IMR-90 (cell line): ENCODE results near the gene GUCY1A2. TPM values are rescaled to one million over a fixed set of nuclear protein-coding genes. Genes with fewer than 3 reads are reported as not detected.

ENCODE experiments used
- ATAC-seq: fragments of 200-7000 bp; cut with Tn5 transposase; 2 replicates; pipeline ENCODE4 v1.9.1; 2020; ENCODE audit warnings: low read depth, mild to moderate bottlenecking, moderate library complexity
- BruUV-seq: library from RNA; stranded (reverse); fragments of 400-500 nt; replicated peaks from 2 replicates; lab custom pipeline; 2021; lab: Mats Ljungman, UMichigan
- CTCF ChIA-PET: fragments of 300-600 bp; formaldehyde crosslinking; extraction: SDS; loops from one replicate; lab custom pipeline; 2021; ENCODE audit warnings: antibody characterized with exemption; lab: Yijun Ruan, JAX
- POLR2A ChIA-PET: fragments of 300-600 bp; sonication (Branson Sonifier 250); formaldehyde crosslinking; loops from one replicate; lab custom pipeline; 2022; ENCODE audit warnings: antibody characterized with exemption; ENCODE audit not compliant: unreplicated experiment; lab: Charles Lee
- DNase-seq: peaks from one replicate; pipeline ENCODE4 v3.0.0; 2013
- H2AFZ ChIP-seq: replicated peaks from 2 replicates; pipeline ENCODE3; 2013; ENCODE audit warnings: low read length, mild to moderate bottlenecking; ENCODE audit not compliant: poor library complexity
- H2AK5ac ChIP-seq: 2 replicates; pipeline ENCODE4 v1.6.1; 2013; ENCODE audit warnings: low read depth, low read length, inconsistent platforms
- H2AK9ac ChIP-seq: replicated peaks from 2 replicates; pipeline ENCODE3; 2013; ENCODE audit warnings: mild to moderate bottlenecking, low read depth, low read length, moderate library complexity; ENCODE audit not compliant: poor library complexity
- H2BK120ac ChIP-seq: 2 replicates; pipeline ENCODE4 v1.6.1; 2013; ENCODE audit warnings: low read depth, low read length, inconsistent platforms
- H2BK15ac ChIP-seq: 3 replicates; pipeline ENCODE4 v1.6.1; 2013; ENCODE audit warnings: low read depth, low read length, inconsistent platforms
- H2BK20ac ChIP-seq: 2 replicates; pipeline ENCODE4 v1.6.1; 2013; ENCODE audit warnings: low read depth, mild to moderate bottlenecking, inconsistent platforms, low read length, moderate library complexity
- H2BK5ac ChIP-seq: 2 replicates; pipeline ENCODE4 v1.6.1; 2013; ENCODE audit warnings: mild to moderate bottlenecking, low read depth, low read length, inconsistent platforms; ENCODE audit not compliant: poor library complexity, severe bottlenecking
- H3K14ac ChIP-seq: replicated peaks from 2 replicates; pipeline ENCODE4 v1.6.1; 2013; ENCODE audit warnings: low read depth, low read length, inconsistent platforms
- H3K18ac ChIP-seq: 2 replicates; pipeline ENCODE4 v1.6.1; 2013; ENCODE audit warnings: low read depth, low read length, control low read depth
- H3K23ac ChIP-seq: 2 replicates; pipeline ENCODE4 v1.6.1; 2013; ENCODE audit warnings: low read depth, low read length, inconsistent platforms
- H3K27ac ChIP-seq: 2 replicates; pipeline ENCODE4 v1.5.1; 2013; ENCODE audit warnings: mild to moderate bottlenecking, control low read depth, low read length; ENCODE audit not compliant: insufficient read depth
- H3K27me3 ChIP-seq: 2 replicates; pipeline ENCODE4 v1.6.1; 2013; ENCODE audit warnings: low read length; ENCODE audit not compliant: control insufficient read depth, insufficient read depth
- H3K36me3 ChIP-seq: 2 replicates; pipeline ENCODE4 v1.6.1; 2013; ENCODE audit warnings: low read length, mixed read lengths; ENCODE audit not compliant: control insufficient read depth, insufficient read depth
- H3K4ac ChIP-seq: 2 replicates; pipeline ENCODE4 v1.6.1; 2013; ENCODE audit warnings: low read depth, low read length, inconsistent platforms
- H3K4me1 ChIP-seq: 2 replicates; pipeline ENCODE4 v1.6.1; 2013; ENCODE audit warnings: low read length, mixed read lengths; ENCODE audit not compliant: control insufficient read depth, insufficient read depth
- H3K4me2 ChIP-seq: 2 replicates; pipeline ENCODE4 v1.6.1; 2013; ENCODE audit warnings: low read depth, mild to moderate bottlenecking, control low read depth, low read length, moderate library complexity
- H3K4me3 ChIP-seq: 2 replicates; pipeline ENCODE4 v1.5.1; 2013; ENCODE audit warnings: low read depth, mild to moderate bottlenecking, control low read depth, low read length, moderate library complexity; ENCODE audit not compliant: insufficient read depth
- H3K56ac ChIP-seq: 2 replicates; pipeline ENCODE4 v1.6.1; 2013; ENCODE audit warnings: low read length, inconsistent platforms; ENCODE audit not compliant: insufficient read depth; ENCODE audit errors: extremely low read depth
- H3K79me1 ChIP-seq, 2 experiments: 2 replicates each; pipeline ENCODE4 v1.6.1; 2013; ENCODE audit warnings: low read length in 2 of 2, inconsistent platforms in 1 of 2, low read depth in 1 of 2
- H3K9ac ChIP-seq: 2 replicates; pipeline ENCODE4 v1.6.1; 2013; ENCODE audit warnings: low read depth, low read length, control low read depth
- H3K9me1 ChIP-seq: 2 replicates; pipeline ENCODE4 v1.6.1; 2013; ENCODE audit warnings: low read length, inconsistent platforms; ENCODE audit not compliant: insufficient read depth
- H3K9me3 ChIP-seq: 2 replicates; pipeline ENCODE4 v1.6.1; 2013; ENCODE audit warnings: low read length; ENCODE audit not compliant: control insufficient read depth, insufficient read depth
- H4K20me1 ChIP-seq: 2 replicates; pipeline ENCODE4 v1.6.1; 2013; ENCODE audit warnings: low read length, inconsistent platforms; ENCODE audit not compliant: insufficient read depth
- H4K5ac ChIP-seq: 2 replicates; pipeline ENCODE4 v1.6.1; 2013; ENCODE audit warnings: mild to moderate bottlenecking, low read depth, low read length, control low read depth
- H4K8ac ChIP-seq, 2 experiments: 2 replicates each; pipeline ENCODE4 v1.6.1; 2013; ENCODE audit warnings: low read depth in 2 of 2, low read length in 2 of 2, control low read depth in 1 of 2, inconsistent platforms in 1 of 2
- H4K91ac ChIP-seq: 2 replicates; pipeline ENCODE4 v1.6.1; 2013; ENCODE audit warnings: low read depth, low read length, inconsistent platforms; ENCODE audit not compliant: insufficient read depth
- BHLHE40 ChIP-seq: fragments of 150-350 bp; IDR thresholded peaks from 2 replicates; pipeline ENCODE4 v1.6.1; 2016; ENCODE audit warnings: mild to moderate bottlenecking, low read depth, low read length
- FOS ChIP-seq: fragments of 150-350 bp; IDR thresholded peaks from 2 replicates; pipeline ENCODE4 v1.6.1; 2016; ENCODE audit warnings: low read depth, low read length
- MAZ ChIP-seq: IDR thresholded peaks from 2 replicates; pipeline ENCODE4 v1.6.1; 2012; ENCODE audit warnings: low read depth, mild to moderate bottlenecking, low read length, improper control_type of control experiment, moderate library complexity, borderline replicate concordance
- WGBS, 2 experiments: methylation state at CpG; one replicate each; pipeline versions ENCODE4 v1.1.5 to v1.1.7; 2013; ENCODE audit warnings: missing lambda C conversion rate in 2 of 2; ENCODE audit not compliant: insufficient read length in 1 of 2; ENCODE audit errors: extremely low coverage in 2 of 2; 5-methylcytosine and 5-hydroxymethylcytosine counted together
- dilution Hi-C: fragments of 300-500 bp; cut with HindIII; formaldehyde crosslinking; loops from one replicate; pipeline ENCODE4 v1.14.3; 2018; ENCODE audit warnings: low sequenced_read_pairs; ENCODE audit not compliant: unreplicated experiment
- in situ Hi-C: fragments of 300-500 bp; cut with MboI; formaldehyde crosslinking; loops from 3 replicates; pipeline ENCODE4 v1.14.3; 2019; ENCODE audit warnings: low sequenced_read_pairs, inconsistent platforms, mixed read lengths
- intact Hi-C: fragments of 100-400 bp; cut with micrococcal nuclease; formaldehyde crosslinking; loops from 2 replicates; pipeline ENCODE4 v1.10.0; 2022
- polyA plus RNA-seq, 3 experiments: library from polyadenylated mRNA; depleted of rRNA; stranded (reverse); fragments of >200 nt; gene quantifications; 2 replicates each; pipeline ENCODE4 v1.2.3, GENCODE V29; 2012; ENCODE audit warnings: low replicate concordance in 1 of 3
- total RNA-seq: library from RNA; depleted of rRNA; stranded (reverse); fragments of >200 nt; gene quantifications from 2 replicates; pipeline ENCODE4 v1.2.3, GENCODE V29; 2012
- TF ChIP-seq, protein P1 (sequence below): fragments of 150-350 bp; IDR thresholded peaks from 2 replicates; pipeline ENCODE4 v1.6.1; 2016; ENCODE audit warnings: low read depth, mild to moderate bottlenecking, low read length, moderate library complexity, borderline replicate concordance
- TF ChIP-seq, protein P2 (sequence below): fragments of 150-350 bp; IDR thresholded peaks from 2 replicates; pipeline ENCODE4 v1.6.1; 2017; ENCODE audit warnings: mild to moderate bottlenecking, antibody characterized with exemption, low read length, low read depth

GUCY1A2 gene
- total and polyA plus RNA-seq, 2 of the 4 experiments (the other 2 are of a cell fraction), result under 0.01 to 0.03 TPM

DNA sequence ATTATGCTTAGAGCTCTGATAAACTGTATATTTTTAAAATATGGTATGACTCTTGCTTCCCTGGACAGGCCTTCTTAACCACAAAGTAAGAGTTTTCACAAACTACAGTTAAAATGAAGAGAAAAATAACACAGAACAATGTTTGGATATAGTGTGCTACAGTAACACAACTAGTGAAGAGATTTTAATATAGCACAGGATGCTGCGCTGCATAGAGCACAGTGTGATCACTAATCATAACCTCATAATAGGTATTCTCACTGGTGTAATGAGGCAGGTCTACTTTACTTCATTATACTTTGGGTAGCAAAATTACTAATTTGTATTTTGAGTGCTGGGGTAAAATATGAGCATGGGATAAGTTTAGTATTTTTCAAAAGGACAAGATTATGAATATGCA, 256.5 kb downstream of the GUCY1A2 start:
- in situ Hi-C loops (no loop called here), dilution Hi-C loops (no loop called here), intact Hi-C loops (no loop called here)
- no peak overlapping the region for H3K27ac ChIP-seq
- H3K23ac ChIP-seq, result no peak overlapping the region
- H2AFZ ChIP-seq, result no peak overlapping the region
- H3K56ac ChIP-seq, result no peak overlapping the region
- no peak overlapping the region for H3K4me2 ChIP-seq
- H3K14ac ChIP-seq, result no peak overlapping the region
- TF ChIP-seq BHLHE40 (no peak), MAZ (no peak), FOS (no peak)
- TF ChIP-seq, protein P1, sequence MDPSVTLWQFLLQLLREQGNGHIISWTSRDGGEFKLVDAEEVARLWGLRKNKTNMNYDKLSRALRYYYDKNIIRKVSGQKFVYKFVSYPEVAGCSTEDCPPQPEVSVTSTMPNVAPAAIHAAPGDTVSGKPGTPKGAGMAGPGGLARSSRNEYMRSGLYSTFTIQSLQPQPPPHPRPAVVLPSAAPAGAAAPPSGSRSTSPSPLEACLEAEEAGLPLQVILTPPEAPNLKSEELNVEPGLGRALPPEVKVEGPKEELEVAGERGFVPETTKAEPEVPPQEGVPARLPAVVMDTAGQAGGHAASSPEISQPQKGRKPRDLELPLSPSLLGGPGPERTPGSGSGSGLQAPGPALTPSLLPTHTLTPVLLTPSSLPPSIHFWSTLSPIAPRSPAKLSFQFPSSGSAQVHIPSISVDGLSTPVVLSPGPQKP, result no peak
- TF ChIP-seq, protein P2, sequence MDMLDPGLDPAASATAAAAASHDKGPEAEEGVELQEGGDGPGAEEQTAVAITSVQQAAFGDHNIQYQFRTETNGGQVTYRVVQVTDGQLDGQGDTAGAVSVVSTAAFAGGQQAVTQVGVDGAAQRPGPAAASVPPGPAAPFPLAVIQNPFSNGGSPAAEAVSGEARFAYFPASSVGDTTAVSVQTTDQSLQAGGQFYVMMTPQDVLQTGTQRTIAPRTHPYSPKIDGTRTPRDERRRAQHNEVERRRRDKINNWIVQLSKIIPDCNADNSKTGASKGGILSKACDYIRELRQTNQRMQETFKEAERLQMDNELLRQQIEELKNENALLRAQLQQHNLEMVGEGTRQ, result no peak
- no peak overlapping the region for H4K91ac ChIP-seq
- no peaks in the 10 kb centered on the region for H3K4me1 ChIP-seq
- no peaks in the 10 kb centered on the region for H3K9me1 ChIP-seq
- H3K27me3 ChIP-seq, result no peaks in the 10 kb centered on the region
- no peak overlapping the region for H4K5ac ChIP-seq
- WGBS, 2 experiments, result no CpG with 5 or more reads among the region's 1 CpG
- no TSS peak for BruUV-seq
- POLR2A ChIA-PET, result no interaction called here
- no peak overlapping the region for H3K9ac ChIP-seq
- no peak overlapping the region for H4K8ac ChIP-seq
- H2AK5ac ChIP-seq, result no peak overlapping the region
- ATAC-seq, result no peak
- H4K20me1 ChIP-seq, result no peaks in the 10 kb centered on the region
- H3K36me3 ChIP-seq, result no peaks in the 10 kb centered on the region
- no peak overlapping the region for H2BK120ac ChIP-seq
- no peak overlapping the region for H2BK20ac ChIP-seq
- H3K9me3 ChIP-seq, result no peaks in the 10 kb centered on the region
- no peak overlapping the region for H2BK5ac ChIP-seq
- H3K18ac ChIP-seq, result no peak overlapping the region
- H3K4me3 ChIP-seq, result no peak overlapping the region
- no peaks in the 10 kb centered on the region for H3K79me1 ChIP-seq
- no peak for DNase-seq
- CTCF ChIA-PET, result no interaction called here
- H2BK15ac ChIP-seq, result no peak overlapping the region
- no peak overlapping the region for H2AK9ac ChIP-seq
- no peak overlapping the region for H3K4ac ChIP-seq
